Testis (tissue), 3 donors: Measurements from ENCODE around the gene NELL2. TPM values are rescaled to one million over a fixed set of nuclear protein-coding genes. Genes with fewer than 3 reads are reported as not detected.

Experiments
- DNase-seq: peaks from one replicate; pipeline ENCODE4 v3.0.0-alpha.2; 2019
- H3K27ac ChIP-seq, 2 donors: fragments of 200-600 bp; sonication (generic); one replicate each; pipeline ENCODE4 v1.5.1; 2019
- H3K27me3 ChIP-seq: fragments of 200-600 bp; sonication (generic); one replicate; pipeline ENCODE4 v1.5.1; 2019
- H3K36me3 ChIP-seq: fragments of 200-600 bp; sonication (generic); one replicate; pipeline ENCODE4 v1.5.1; 2017; ENCODE audit warnings: low read depth; ENCODE audit errors: missing control alignments
- H3K4me1 ChIP-seq: fragments of 200-600 bp; sonication (generic); one replicate; pipeline ENCODE4 v1.5.1; 2019
- H3K4me3 ChIP-seq, 2 donors: fragments of 200-600 bp; sonication (generic); one replicate each; pipeline ENCODE4 v1.5.1; 2017 to 2019
- H3K9me3 ChIP-seq: fragments of 200-600 bp; sonication (generic); one replicate; pipeline ENCODE4 v1.5.1; 2017
- POLR2A ChIP-seq: fragments of 450-650 bp; IDR thresholded peaks from one replicate; pipeline ENCODE4 v1.6.1; 2017; ENCODE audit warnings: antibody characterized with exemption, mild to moderate bottlenecking, moderate library complexity
- WGBS, 2 donors: methylation state at CpG; one replicate each; pipeline ENCODE4 v1.1.5; 2018; 5-methylcytosine and 5-hydroxymethylcytosine counted together
- intact Hi-C: fragments of 100-400 bp; cut with DNase I; formaldehyde crosslinking; loops from one replicate; pipeline ENCODE4 v1.15.1; 2023; ENCODE audit warnings: low total_unique reads
- polyA plus RNA-seq: library from polyadenylated mRNA; stranded (reverse); fragments of 350-450 nt; fragmentation: Illumina TruSeq; extraction: RNeasy Lipid Tissue Mini Kit (QIAGEN cat#74804); gene quantifications from one replicate; pipeline ENCODE4 v1.2.3, GENCODE V29; 2014; ENCODE audit warnings: low read depth, low replicate concordance; ENCODE audit not compliant: insufficient read depth
- total RNA-seq, 2 donors: library from RNA; depleted of rRNA; stranded (reverse); fragments of >200 nt; gene quantifications; one replicate each; pipeline ENCODE4 v1.2.3, GENCODE V29; 2016
- TF ChIP-seq, protein P1 (sequence below), 3 experiments: fragments of 450-650 bp in 2 of 3; fragments of 200-600 bp in 1 of 3; sonication (generic) in 1 of 3; IDR thresholded peaks; one replicate each; pipeline ENCODE4 v1.5.1; 2016 to 2019; ENCODE audit warnings: antibody characterized with exemption in 3 of 3, mild to moderate bottlenecking in 2 of 3, moderate library complexity in 1 of 3

NELL2 gene
- total and polyA plus RNA-seq, 3 donors from 2014 or later = 4.2 to 10.6 (median 9.0) TPM

DNA sequence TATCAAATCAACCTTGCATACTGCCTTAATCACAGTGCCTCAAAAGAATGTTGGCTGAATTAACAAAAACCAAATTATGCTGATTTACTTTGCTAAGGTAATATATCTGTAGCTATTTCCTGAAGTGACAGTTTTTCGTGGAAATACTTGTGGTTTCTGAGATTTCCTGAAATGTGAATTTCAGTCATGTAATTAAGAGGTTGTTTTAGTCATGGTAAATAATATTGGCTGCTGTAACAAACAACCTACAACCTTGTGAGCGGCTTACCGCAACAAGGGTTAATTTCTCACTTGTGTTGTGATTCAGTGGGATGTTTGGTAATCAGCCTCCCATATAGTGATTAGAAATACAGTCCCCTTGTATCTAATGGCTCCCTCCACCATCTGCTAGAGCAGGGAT is 387.9 kb downstream of the NELL2 start:
- Histone ChIP-seq H3K27me3 (no peaks in the 10 kb centered on the region), H3K9me3 (no peaks in the 10 kb centered on the region), H3K4me1 (no peaks in the 10 kb centered on the region), H3K36me3 (no peaks in the 10 kb centered on the region), H3K27ac (no peak overlapping the region), H3K4me3 (no peak overlapping the region)
- 79 to 84% methylated on average over 3 of the region's 3 CpGs for WGBS, 2 donors
- DNase-seq = no peak
- TF ChIP-seq, protein P1, sequence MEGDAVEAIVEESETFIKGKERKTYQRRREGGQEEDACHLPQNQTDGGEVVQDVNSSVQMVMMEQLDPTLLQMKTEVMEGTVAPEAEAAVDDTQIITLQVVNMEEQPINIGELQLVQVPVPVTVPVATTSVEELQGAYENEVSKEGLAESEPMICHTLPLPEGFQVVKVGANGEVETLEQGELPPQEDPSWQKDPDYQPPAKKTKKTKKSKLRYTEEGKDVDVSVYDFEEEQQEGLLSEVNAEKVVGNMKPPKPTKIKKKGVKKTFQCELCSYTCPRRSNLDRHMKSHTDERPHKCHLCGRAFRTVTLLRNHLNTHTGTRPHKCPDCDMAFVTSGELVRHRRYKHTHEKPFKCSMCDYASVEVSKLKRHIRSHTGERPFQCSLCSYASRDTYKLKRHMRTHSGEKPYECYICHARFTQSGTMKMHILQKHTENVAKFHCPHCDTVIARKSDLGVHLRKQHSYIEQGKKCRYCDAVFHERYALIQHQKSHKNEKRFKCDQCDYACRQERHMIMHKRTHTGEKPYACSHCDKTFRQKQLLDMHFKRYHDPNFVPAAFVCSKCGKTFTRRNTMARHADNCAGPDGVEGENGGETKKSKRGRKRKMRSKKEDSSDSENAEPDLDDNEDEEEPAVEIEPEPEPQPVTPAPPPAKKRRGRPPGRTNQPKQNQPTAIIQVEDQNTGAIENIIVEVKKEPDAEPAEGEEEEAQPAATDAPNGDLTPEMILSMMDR (IDR thresholded peaks at IDR 0.05) = no peak
- no peak for TF ChIP-seq POLR2A
- intact Hi-C loops = no loop called here

DNA sequence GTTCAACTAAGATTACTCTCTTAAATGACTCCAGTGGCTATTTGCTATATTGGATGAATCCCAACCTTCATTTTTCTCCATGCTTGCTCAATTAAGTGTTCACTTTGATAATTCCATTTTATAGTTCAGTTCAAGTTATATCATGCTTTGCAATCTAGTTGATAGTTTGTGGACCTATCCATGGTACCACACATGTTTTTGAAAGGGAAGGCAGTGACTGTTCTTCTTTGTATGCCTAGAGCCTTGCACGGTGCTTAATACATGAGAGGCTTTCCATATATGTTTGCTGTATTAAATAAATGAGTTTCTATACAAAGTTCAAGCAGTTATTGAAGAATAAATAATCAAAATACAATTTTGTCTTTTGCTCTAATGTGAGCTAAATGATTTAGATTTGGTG is 391.3 kb downstream of the NELL2 start:
- Histone ChIP-seq H3K27me3 (no peaks in the 10 kb centered on the region), H3K27ac (no peak overlapping the region), H3K9me3 (no peaks in the 10 kb centered on the region), H3K4me1 (no peaks in the 10 kb centered on the region), H3K36me3 (no peaks in the 10 kb centered on the region), H3K4me3 (no peak overlapping the region)
- DNase-seq = no peak
- WGBS, 2 donors = 86 to 89% methylated on average over 1 of the region's 1 CpG
- intact Hi-C loops = no loop called here
- TF ChIP-seq, protein P1 (IDR thresholded peaks at IDR 0.05) = no peak
- no peak for TF ChIP-seq POLR2A

DNA sequence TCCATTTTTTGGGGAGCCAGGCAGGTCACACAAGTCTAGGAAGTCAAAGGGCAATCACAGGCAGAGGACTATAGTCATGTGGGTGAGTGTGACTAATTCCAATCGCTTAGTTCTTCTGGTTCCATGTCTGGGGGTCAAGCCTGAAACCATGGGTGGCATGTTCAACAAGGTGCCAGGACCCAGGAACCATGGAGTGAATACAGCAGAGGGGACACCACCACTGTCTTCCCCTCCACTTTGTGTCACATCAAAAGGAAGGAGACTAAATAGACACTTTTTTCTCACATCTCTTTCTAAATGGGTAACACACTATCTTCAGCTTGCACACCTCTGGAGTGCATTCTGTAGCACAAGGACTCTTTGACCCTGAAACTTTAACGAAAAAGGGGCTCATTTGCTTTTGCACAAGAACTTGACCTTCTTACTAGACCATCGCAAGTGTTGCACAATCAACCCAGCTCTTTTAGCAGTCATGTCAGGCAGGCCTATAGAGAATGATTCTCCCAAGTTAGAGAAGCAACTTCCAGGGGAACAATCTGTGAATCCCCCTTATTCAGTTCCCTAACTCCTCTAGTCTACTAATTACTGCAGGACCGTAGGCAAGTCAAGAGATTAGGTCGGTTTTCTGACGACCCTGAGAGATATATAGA is 398.7 kb downstream of the NELL2 start:
- no peaks in the 10 kb centered on the region for H3K36me3 ChIP-seq
- H3K4me1 ChIP-seq = no peaks in the 10 kb centered on the region
- TF ChIP-seq POLR2A = no peak
- TF ChIP-seq, protein P1 (IDR thresholded peaks at IDR 0.05) = no peak
- no peak for DNase-seq
- H3K27ac ChIP-seq = no peak overlapping the region
- H3K27me3 ChIP-seq = no peaks in the 10 kb centered on the region
- H3K9me3 ChIP-seq = no peaks in the 10 kb centered on the region
- no peak overlapping the region for H3K4me3 ChIP-seq
- 76 to 77% methylated on average over 6 of the region's 6 CpGs for WGBS, 2 donors
- intact Hi-C loops = no loop called here

DNA sequence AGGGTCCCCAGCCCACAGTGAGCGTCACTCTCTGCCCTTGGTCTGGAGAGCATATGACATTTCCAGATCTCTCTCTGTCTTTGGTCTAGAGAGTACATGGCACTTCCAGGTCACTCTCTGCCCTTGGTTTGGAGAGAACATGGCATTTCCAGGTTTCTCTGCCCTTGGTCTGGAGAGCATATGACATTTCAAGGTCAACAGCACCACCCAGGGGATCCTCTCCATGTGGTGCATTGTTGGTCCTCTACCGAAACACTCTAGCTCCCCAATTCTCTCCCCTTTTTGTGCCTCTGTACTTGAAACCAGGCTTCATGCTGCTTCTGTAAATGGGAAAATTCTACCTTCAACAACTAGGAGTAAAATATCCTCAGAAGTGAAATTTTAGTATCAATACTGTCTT is 399.4 kb downstream of the NELL2 start:
- intact Hi-C loops = no loop called here
- Histone ChIP-seq H3K27me3 (no peaks in the 10 kb centered on the region), H3K27ac (no peak overlapping the region), H3K4me3 (no peak overlapping the region), H3K4me1 (no peaks in the 10 kb centered on the region), H3K9me3 (no peaks in the 10 kb centered on the region), H3K36me3 (no peaks in the 10 kb centered on the region)
- 84 to 89% methylated on average over 2 of the region's 2 CpGs for WGBS, 2 donors
- TF ChIP-seq POLR2A = no peak
- TF ChIP-seq, protein P1 (IDR thresholded peaks at IDR 0.05) = no peak
- DNase-seq = no peak

DNA sequence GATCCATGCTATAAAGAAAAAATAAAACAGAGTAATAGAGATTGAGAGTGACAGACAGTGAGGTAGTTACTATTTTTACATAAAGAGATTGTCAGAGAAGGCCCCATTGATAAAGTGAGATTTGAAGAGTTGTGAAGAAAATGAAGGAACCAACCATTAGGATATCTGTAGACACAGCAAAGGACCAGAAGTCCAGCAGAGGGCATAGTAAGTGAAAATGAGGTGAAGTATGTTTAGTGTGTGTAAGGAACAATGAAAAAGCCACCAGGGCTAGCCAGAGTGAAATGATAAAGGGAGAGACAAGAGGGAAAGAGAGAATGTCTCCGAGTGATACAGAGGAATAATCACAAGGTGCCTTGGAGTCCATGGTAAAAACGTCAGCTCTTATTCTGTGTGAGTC is 411.0 kb downstream of the NELL2 start:
- no peak overlapping the region for H3K4me3 ChIP-seq
- H3K27me3 ChIP-seq = no peaks in the 10 kb centered on the region
- 84 to 89% methylated on average over 2 of the region's 2 CpGs for WGBS, 2 donors
- DNase-seq = no peak
- intact Hi-C loops = no loop called here
- no peaks in the 10 kb centered on the region for H3K36me3 ChIP-seq
- no peaks in the 10 kb centered on the region for H3K4me1 ChIP-seq
- no peak overlapping the region for H3K27ac ChIP-seq
- no peak for TF ChIP-seq POLR2A
- TF ChIP-seq, protein P1 (IDR thresholded peaks at IDR 0.05) = no peak
- H3K9me3 ChIP-seq = no peaks in the 10 kb centered on the region
